Measurements from ENCODE around the gene IL23R.

GRCh38 chr1:67250051-67250653 lies 83.9 kb downstream of the IL23R start:
- TF ChIP-seq, protein P1, sequence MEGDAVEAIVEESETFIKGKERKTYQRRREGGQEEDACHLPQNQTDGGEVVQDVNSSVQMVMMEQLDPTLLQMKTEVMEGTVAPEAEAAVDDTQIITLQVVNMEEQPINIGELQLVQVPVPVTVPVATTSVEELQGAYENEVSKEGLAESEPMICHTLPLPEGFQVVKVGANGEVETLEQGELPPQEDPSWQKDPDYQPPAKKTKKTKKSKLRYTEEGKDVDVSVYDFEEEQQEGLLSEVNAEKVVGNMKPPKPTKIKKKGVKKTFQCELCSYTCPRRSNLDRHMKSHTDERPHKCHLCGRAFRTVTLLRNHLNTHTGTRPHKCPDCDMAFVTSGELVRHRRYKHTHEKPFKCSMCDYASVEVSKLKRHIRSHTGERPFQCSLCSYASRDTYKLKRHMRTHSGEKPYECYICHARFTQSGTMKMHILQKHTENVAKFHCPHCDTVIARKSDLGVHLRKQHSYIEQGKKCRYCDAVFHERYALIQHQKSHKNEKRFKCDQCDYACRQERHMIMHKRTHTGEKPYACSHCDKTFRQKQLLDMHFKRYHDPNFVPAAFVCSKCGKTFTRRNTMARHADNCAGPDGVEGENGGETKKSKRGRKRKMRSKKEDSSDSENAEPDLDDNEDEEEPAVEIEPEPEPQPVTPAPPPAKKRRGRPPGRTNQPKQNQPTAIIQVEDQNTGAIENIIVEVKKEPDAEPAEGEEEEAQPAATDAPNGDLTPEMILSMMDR (IDR thresholded peaks at IDR 0.05; ENCODE audit: borderline replicate concordance, extremely low read depth, low read length, poor library complexity, severe bottlenecking), result no peak
- TF ChIP-seq EZH2 (IDR thresholded peaks at IDR 0.05; ENCODE audit: borderline replicate concordance, low read depth, low read length, severe bottlenecking), result no peak
